NCI-H526 (cell line): ENCODE results near the gene AMN.
A peak's percentile ranks its signal among the peaks of the same experiment; 100 is the strongest.
"Not testable (repeated sequence)": the region's sequence is repeated elsewhere in the genome, so short reads cannot be mapped to it uniquely, and the experiment has no call there.

Experiments
- DNase-seq, 2 experiments: peaks; one replicate each; lab custom pipeline; 2025; lab: John Stamatoyannopoulos, UW

AMN gene

GRCh38 chr14:102911991-102912761, 10.3 kb upstream of the AMN start:
- DNase-seq, result no peak

GRCh38 chr14:102913341-102914211, 8.9 kb upstream of the AMN start:
- no peak for DNase-seq

DNA sequence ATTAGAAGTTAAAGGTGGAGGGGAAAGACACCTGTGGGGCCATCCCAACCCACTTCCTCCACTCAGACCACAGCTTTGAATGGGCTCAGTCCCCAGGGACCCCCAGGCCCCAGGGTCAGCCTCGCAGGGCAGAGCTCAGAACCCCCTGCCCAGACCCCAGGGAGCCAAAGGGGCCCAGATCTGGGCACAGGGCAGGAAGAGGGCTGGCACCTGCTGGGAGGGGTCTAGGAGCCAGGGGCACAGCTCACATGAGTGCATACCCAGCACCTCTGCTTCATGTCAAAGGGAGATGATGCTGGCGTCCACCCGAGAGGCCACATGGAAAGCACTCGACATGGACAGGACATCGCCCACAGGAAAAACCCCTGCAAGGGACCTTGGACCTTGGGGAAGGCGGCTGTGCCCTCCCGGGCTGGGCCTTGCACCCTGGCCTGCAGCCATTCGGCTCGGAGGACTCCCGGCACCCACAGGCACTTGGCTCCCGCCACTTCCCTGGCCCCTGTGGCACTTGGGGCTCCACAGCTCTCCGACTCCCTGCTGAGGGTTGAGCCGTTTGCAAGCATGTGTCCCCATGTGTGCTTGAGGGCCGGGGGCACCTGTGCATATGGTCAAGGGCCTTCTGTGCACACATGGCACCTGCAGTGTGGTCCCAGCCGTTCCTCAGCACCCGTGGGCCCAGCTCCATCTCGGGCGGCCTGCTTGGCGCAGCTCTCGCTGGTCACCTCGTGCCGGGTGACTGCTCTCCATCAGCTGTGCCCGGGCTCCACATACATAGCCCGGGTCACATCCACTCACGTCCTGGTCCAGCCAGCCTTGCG, 7.8 kb upstream of the AMN start:
- DNase-seq, result no peak

GRCh38 chr14:102915292-102916110, 7.0 kb upstream of the AMN start:
- no peak for DNase-seq

GRCh38 chr14:102916347-102917055, 6.0 kb upstream of the AMN start:
- no peak for DNase-seq

DNA sequence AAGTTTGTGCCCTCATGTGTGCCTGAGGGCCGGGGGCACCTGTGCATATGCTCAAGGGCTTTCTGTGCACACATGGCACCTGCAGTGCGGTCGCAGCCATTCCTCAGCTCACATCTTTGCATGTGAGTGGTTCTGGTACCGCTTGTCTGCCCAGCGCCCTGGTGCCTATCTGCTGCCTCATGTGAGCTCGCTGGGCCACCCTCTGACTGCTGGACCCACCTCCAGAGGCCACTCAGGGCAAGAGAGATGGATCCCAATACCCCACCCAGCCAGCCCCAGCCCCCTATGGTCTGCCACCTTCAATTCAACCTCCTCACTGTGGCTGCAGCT, 5.4 kb upstream of the AMN start:
- no peak for DNase-seq

DNA sequence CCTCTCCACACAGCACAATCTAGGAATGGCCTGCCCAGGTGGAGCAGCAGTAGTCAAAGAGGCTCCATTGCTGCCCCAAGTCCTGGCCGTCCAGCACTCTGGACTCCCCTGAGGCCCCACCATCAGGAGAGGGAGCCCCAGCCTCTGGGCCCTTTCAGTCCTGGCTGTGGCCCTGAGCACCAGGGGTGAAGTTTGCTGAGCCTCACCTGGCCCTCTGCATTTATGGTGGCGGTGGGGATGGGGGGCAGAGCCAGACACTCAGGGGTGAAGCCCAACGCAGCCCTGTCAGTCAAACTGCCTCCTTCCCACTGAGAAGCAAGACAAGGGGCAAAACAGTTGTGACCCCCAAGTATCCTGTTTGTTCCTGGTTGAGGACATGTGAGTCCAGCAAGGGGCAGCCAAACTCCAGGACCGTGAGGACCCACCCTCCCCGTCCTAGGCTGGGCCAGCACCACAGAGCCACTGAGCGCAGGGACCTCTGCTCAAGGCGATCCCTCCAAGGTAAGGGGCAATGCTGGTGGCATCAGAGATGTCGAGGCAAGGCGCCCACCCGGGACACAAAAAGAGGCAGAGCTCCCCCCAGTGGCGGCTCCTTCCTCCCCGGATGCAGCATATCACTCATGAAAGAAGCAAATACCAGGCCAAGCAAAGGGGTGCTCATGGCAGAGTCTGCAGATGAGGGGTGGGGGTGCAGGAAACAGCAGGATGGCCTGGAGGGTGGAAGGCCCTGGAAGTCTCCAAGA, 4.8 kb upstream of the AMN start:
- peak; percentile 13 to 82 for DNase-seq

- DNase-seq, result no peak
Measured at GRCh38 chr14:102918438-102918837, 4.0 kb upstream of the AMN start.

DNA sequence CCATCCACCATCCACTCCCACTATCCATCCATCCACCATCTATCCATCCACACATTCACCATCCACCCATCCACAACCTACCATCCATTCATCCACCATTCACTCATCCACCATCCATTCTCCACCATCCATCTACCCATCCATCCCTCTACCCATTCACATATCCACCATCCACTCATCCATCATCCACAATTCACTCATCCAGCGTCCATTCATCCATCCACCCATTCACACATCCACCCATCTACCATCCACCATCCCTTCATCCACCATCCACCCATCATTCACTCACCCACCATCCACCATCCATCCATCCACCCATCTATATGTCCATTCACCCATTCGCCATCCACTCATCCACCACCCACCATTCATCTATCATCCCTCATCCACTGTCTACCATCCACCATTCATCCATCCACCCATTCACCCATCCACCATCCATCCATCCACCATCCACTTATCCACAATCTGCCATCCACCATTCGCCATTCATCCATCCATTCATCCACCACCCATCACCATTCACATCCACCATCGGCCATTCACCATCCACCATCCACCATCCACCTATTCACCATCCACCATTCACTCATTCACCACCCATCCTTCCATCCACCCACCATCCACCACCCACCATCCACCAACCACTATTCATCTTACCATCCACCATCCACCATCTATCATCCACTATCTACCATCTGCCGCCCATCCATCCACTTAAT, 2.0 kb upstream of the AMN start:
- no peak for DNase-seq

DNA sequence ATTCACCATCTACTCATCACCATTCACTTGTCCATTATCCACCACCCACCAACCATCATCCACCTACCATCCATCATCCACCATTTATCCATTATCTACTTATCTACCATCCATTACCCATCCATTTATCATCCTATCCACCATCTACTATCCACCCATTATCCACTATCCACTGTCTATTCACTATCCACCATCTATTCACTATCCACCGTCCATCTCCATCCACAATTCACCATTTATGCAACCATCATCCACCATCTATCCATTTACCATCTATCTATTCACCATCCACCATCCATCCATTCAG, 1.5 kb upstream of the AMN start:
- DNase-seq, result no peak

DNA sequence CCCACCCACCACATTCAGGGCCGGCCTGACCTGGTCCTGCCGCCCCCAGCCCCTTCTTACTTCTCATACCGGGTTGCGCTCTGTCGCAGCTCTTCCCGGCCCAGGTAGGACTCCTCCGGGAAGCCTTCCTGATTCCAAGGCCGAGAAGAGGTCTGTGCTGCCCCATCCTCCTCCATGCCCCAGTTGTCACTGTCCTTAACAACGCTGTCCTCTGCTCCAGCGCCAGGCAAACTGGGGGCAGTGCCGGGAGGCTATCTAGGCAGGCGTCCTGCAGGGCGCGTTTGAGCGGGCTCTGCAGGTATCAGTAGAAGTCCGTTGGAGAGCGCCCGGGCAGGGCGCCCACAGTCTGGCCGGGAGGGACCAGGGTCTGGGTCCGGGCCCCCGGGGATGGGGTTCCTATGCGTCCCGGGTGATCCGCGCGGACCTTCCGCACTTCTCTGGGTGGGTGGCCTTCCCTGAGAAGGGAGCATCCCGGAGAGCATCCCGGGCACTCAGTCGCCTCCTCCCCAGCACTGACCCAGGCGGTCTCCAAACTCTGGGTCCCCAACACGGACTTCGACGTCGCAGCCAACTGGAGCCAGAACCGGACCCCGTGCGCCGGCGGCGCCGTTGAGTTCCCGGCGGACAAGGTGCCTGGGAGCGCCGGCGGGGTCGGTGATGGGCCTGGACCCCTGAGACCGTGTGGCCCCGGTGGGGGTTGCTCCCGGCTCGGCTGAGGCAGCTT, 900 bp downstream of the AMN start:
- no peak for DNase-seq

DNA sequence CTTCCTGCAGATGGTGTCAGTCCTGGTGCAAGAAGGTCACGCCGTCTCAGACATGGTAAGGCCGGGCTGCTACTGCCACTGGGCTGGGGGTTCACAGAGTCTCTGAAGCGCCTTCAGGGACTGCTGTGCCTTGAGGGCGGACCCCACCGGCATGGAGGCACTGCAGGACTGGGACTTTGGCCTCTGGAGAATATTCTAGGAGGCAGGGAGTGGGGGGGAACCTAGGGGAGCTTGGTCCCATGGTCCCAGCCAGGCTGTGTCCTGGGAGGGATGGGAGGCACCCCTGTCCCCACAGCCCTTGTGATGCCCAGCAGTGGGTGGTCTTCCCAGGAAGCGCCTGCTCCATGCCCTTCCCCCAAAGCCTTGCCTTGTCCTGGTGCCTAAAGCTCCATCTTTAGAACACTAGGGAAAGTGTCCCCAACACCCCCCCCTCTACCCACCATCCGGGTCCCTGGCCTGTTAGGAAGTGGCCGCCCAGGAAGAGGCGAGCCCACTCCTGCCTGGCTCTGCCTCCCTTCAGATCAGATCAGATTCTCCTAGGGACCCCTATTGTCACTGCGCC, 1.5 kb downstream of the AMN start:
- no peak for DNase-seq

DNA sequence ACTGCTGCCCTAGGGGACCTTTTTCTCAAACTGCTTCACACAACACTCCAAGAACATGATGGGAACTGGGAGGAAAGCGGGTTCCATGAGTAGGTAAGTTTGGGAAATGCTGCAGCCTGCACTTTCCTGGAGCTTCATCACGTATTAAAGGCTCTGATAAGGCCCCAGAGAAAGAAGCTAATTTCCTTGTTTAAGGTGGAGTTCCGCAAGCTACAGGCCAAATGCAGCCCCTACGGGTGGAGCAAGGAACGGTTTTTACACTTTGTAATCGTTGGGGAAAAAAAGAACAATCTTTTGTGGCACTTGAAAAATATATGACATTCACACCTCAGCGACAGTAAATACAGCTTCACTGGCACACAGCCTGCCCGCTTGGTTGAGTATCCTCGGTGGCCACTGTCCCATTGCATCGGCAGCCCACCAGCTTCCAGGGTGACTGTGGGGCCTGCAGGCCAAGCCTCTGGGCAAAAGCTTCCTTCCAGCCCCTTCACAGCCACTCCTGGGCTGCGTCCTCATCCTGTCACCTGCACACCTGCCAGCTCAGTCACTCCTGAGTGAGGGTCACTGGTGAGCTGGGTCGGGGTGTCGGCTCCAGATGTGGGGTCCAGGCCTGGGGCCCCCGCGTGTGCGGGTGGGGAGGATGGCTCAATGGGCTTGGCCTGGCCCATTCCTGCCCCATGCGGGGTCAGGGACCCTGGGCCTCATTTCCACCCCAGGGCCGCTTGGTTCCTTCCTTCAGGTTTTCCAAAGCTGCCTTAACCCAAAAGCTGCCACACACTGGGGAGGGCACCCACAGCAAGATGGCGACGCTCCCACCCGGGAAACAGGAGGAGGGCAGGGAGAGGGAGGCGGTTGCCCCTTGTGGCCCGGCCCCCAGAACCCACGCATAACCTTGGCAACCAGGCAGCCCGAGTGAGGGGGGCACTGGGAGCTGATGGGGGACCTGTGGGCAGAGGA, 2.4 kb downstream of the AMN start:
- no peak for DNase-seq

GRCh38 chr14:102925646-102926045, 3.2 kb downstream of the AMN start:
- no peak for DNase-seq

DNA sequence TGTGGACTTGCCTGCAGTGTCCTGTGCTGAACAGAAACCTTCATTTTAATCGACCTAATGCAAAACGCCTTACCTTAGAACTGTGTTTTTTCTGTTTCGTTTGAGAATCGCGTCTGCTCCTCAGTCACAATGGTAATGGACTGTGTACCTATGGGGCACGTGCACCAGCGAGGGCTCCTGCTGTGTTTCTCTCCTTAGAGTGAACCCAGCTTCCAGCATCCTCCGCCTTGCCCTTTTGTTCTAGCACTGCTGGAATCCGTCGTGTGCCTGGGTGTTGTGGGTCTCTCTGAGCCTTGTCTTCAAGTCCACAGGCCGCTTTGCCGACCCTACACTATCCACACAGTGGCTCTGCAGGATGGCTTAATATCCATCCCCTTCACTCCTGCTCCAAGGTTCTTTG, 3.6 kb downstream of the AMN start:
- no peak for DNase-seq

GRCh38 chr14:102926840-102927239, 4.4 kb downstream of the AMN start:
- DNase-seq, result not testable (repeated sequence)

GRCh38 chr14:102927346-102927877, 4.9 kb downstream of the AMN start:
- no peak for DNase-seq
